Testis (tissue), 3 donors: ENCODE results near the gene GPC3. TPM values are rescaled to one million over a fixed set of nuclear protein-coding genes. Genes with fewer than 3 reads are reported as not detected.
"Not testable (repeated sequence)": the region's sequence is repeated elsewhere in the genome, so short reads cannot be mapped to it uniquely, and the experiment has no call there.

Experiments used
- DNase-seq: peaks from one replicate; pipeline ENCODE4 v3.0.0-alpha.2; 2019
- H3K27ac ChIP-seq, 2 donors: fragments of 200-600 bp; sonication (generic); one replicate each; pipeline ENCODE4 v1.5.1; 2019
- H3K27me3 ChIP-seq: fragments of 200-600 bp; sonication (generic); one replicate; pipeline ENCODE4 v1.5.1; 2019
- H3K36me3 ChIP-seq: fragments of 200-600 bp; sonication (generic); one replicate; pipeline ENCODE4 v1.5.1; 2017; ENCODE audit warnings: low read depth; ENCODE audit errors: missing control alignments
- H3K4me1 ChIP-seq: fragments of 200-600 bp; sonication (generic); one replicate; pipeline ENCODE4 v1.5.1; 2019
- H3K4me3 ChIP-seq, 2 donors: fragments of 200-600 bp; sonication (generic); one replicate each; pipeline ENCODE4 v1.5.1; 2017 to 2019
- H3K9me3 ChIP-seq: fragments of 200-600 bp; sonication (generic); one replicate; pipeline ENCODE4 v1.5.1; 2017
- POLR2A ChIP-seq: fragments of 450-650 bp; IDR thresholded peaks from one replicate; pipeline ENCODE4 v1.6.1; 2017; ENCODE audit warnings: antibody characterized with exemption, mild to moderate bottlenecking, moderate library complexity
- WGBS, 2 donors: methylation state at CpG; one replicate each; pipeline ENCODE4 v1.1.5; 2018; 5-methylcytosine and 5-hydroxymethylcytosine counted together
- intact Hi-C: fragments of 100-400 bp; cut with DNase I; formaldehyde crosslinking; loops from one replicate; pipeline ENCODE4 v1.15.1; 2023; ENCODE audit warnings: low total_unique reads
- polyA plus RNA-seq: library from polyadenylated mRNA; stranded (reverse); fragments of 350-450 nt; fragmentation: Illumina TruSeq; extraction: RNeasy Lipid Tissue Mini Kit (QIAGEN cat#74804); gene quantifications from one replicate; pipeline ENCODE4 v1.2.3, GENCODE V29; 2014; ENCODE audit warnings: low read depth, low replicate concordance; ENCODE audit not compliant: insufficient read depth
- total RNA-seq, 2 donors: library from RNA; depleted of rRNA; stranded (reverse); fragments of >200 nt; gene quantifications; one replicate each; pipeline ENCODE4 v1.2.3, GENCODE V29; 2016
- TF ChIP-seq, protein P1 (sequence below), 3 experiments: fragments of 450-650 bp in 2 of 3; fragments of 200-600 bp in 1 of 3; sonication (generic) in 1 of 3; IDR thresholded peaks; one replicate each; pipeline ENCODE4 v1.5.1; 2016 to 2019; ENCODE audit warnings: antibody characterized with exemption in 3 of 3, mild to moderate bottlenecking in 2 of 3, moderate library complexity in 1 of 3

GPC3 gene
- total and polyA plus RNA-seq, 3 donors from 2014 or later = 4.9 to 12.9 (median 5.4) TPM

DNA sequence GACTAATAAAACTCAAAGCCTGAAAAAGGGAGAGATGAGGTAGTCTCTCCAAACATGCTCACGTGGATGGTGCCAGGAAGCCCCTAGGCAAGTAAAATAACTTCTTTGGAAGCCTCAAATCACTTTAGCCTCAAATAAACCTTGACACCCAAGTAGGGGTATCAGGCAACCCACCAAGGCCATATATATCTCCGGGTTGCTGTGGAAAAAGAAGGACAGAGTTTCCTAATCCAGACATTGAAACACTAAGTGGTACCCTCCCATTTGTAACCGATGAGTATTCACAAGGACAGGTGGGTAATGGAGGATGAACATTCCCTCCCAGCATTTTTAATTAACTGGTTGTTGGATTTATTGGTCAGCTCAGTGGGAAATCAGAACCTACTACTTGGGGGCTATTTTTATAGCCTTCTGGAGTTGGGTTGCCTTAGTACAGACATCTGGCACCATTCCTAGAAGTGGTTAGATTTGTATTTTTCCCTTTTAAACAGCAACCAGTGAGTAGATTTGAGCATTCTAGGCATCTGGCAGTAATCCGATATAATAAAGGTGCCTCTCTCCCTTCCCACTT, 87.7 kb downstream of the GPC3 start:
- DNase-seq = no peak
- H3K36me3 ChIP-seq = no peaks in the 10 kb centered on the region
- H3K27me3 ChIP-seq = no peaks in the 10 kb centered on the region
- no peak overlapping the region for H3K4me3 ChIP-seq
- intact Hi-C loops = no loop called here
- WGBS, 2 donors = 49 to 56% methylated on average over 4 of the region's 4 CpGs
- TF ChIP-seq POLR2A = no peak
- TF ChIP-seq, protein P1, sequence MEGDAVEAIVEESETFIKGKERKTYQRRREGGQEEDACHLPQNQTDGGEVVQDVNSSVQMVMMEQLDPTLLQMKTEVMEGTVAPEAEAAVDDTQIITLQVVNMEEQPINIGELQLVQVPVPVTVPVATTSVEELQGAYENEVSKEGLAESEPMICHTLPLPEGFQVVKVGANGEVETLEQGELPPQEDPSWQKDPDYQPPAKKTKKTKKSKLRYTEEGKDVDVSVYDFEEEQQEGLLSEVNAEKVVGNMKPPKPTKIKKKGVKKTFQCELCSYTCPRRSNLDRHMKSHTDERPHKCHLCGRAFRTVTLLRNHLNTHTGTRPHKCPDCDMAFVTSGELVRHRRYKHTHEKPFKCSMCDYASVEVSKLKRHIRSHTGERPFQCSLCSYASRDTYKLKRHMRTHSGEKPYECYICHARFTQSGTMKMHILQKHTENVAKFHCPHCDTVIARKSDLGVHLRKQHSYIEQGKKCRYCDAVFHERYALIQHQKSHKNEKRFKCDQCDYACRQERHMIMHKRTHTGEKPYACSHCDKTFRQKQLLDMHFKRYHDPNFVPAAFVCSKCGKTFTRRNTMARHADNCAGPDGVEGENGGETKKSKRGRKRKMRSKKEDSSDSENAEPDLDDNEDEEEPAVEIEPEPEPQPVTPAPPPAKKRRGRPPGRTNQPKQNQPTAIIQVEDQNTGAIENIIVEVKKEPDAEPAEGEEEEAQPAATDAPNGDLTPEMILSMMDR (IDR thresholded peaks at IDR 0.05) = no peak
- H3K27ac ChIP-seq = no peak overlapping the region
- H3K4me1 ChIP-seq = no peaks in the 10 kb centered on the region
- no peaks in the 10 kb centered on the region for H3K9me3 ChIP-seq

DNA sequence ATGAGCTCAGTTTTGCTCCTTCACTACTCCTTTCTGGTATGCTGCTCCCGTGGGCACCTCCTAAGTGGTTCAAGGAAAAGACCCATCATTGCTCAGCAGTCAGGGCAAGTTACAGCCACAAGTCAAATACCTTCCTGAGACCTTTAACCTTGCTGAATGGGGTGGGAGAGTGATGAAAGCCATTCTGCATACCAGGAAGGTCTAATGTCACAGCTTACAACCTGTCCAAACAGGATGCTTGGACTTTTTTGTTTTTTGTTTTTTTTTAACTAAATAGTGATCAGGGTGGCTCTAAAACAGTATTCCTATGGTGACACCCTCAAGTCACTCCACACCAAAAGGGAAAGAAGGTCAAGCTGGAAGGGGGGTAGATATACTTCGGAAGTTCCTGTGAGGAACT, 93.1 kb downstream of the GPC3 start:
- Histone ChIP-seq H3K27me3 (no peaks in the 10 kb centered on the region), H3K27ac (no peak overlapping the region), H3K4me3 (no peak overlapping the region), H3K36me3 (no peaks in the 10 kb centered on the region), H3K4me1 (no peaks in the 10 kb centered on the region), H3K9me3 (no peaks in the 10 kb centered on the region)
- intact Hi-C loops = no loop called here
- no peak for TF ChIP-seq POLR2A
- TF ChIP-seq, protein P1 (IDR thresholded peaks at IDR 0.05) = no peak
- WGBS, 2 donors = 71 to 79% methylated on average over 2 of the region's 2 CpGs
- no peak for DNase-seq

GRCh38 chrX:133888984-133889383, 96.4 kb downstream of the GPC3 start:
- no peaks in the 10 kb centered on the region for H3K36me3 ChIP-seq
- intact Hi-C loops = no loop called here
- no peak overlapping the region for H3K27ac ChIP-seq
- H3K4me3 ChIP-seq = no peak overlapping the region
- no peaks in the 10 kb centered on the region for H3K27me3 ChIP-seq
- 67 to 88% methylated on average over 1 of the region's 1 CpG for WGBS, 2 donors
- no peak for DNase-seq
- TF ChIP-seq, protein P1 (IDR thresholded peaks at IDR 0.05) = no peak
- TF ChIP-seq POLR2A = no peak
- H3K9me3 ChIP-seq = no peaks in the 10 kb centered on the region
- no peaks in the 10 kb centered on the region for H3K4me1 ChIP-seq

GRCh38 chrX:133888084-133888483, 97.3 kb downstream of the GPC3 start:
- H3K9me3 ChIP-seq, H3K27me3 ChIP-seq, DNase-seq, H3K4me1 ChIP-seq, intact Hi-C loops, H3K27ac ChIP-seq, H3K36me3 ChIP-seq, H3K4me3 ChIP-seq: not testable (repeated sequence)
- 94 to 100% methylated on average over 1 to 3 of the region's 3 CpGs for WGBS, 2 donors

GRCh38 chrX:133884430-133885394, 100.7 kb downstream of the GPC3 start:
- no peaks in the 10 kb centered on the region for H3K36me3 ChIP-seq
- no peaks in the 10 kb centered on the region for H3K27me3 ChIP-seq
- intact Hi-C loops = no loop called here
- no peak overlapping the region for H3K27ac ChIP-seq
- no peaks in the 10 kb centered on the region for H3K9me3 ChIP-seq
- DNase-seq = no peak
- WGBS, 2 donors = 75 to 79% methylated on average over 4 of the region's 4 CpGs
- no peak overlapping the region for H3K4me3 ChIP-seq
- TF ChIP-seq POLR2A = no peak
- TF ChIP-seq, protein P1 (IDR thresholded peaks at IDR 0.05) = no peak
- no peaks in the 10 kb centered on the region for H3K4me1 ChIP-seq
